ENCODE data around the gene DNAJA1. TPM values are rescaled to one million over a fixed set of nuclear protein-coding genes. Genes with fewer than 3 reads are reported as not detected.
"Not testable (repeated sequence)": the region's sequence is repeated elsewhere in the genome, so short reads cannot be mapped to it uniquely, and the experiment has no call there.

The DNAJA1 gene
- polyA plus RNA-seq, 1 experiment, result 237 TPM

DNA sequence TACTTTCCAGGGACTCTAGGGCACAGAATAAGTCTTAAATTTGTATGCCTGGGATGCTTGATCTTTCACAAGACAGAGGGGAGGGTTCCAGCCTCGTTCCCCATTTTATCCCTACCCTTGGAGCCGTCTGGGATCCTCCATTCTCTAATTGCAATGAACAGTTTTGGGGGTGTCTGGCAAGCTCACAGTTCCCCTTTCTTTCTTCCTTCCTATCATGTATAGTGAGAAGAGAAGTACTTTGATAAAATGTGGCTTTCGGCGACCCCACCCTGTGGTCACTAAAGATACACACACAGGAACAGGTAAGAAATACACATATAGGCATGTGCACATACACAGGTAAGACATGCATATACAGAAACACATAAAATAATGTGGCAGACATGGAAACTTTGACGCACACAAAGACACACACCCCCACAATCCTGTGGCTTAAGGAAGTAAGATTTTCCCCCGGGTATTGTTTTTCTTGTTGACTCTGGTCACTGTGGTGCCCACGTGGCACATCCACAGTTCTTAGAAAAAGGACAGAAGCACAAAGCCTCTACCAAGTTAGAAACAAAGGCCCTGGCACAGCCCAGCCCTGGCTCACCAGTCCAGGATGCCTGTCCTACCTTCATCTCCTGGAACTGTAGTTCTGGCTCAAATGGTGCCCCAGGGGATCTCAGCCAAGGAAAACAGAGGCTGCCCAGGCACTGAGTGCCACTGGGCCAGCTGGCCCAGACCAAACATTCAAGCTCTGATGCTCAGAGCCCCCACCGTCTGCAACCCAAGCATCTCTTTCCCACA is 57.7 kb downstream of the DNAJA1 start:
- TF ChIP-seq, protein P1, sequence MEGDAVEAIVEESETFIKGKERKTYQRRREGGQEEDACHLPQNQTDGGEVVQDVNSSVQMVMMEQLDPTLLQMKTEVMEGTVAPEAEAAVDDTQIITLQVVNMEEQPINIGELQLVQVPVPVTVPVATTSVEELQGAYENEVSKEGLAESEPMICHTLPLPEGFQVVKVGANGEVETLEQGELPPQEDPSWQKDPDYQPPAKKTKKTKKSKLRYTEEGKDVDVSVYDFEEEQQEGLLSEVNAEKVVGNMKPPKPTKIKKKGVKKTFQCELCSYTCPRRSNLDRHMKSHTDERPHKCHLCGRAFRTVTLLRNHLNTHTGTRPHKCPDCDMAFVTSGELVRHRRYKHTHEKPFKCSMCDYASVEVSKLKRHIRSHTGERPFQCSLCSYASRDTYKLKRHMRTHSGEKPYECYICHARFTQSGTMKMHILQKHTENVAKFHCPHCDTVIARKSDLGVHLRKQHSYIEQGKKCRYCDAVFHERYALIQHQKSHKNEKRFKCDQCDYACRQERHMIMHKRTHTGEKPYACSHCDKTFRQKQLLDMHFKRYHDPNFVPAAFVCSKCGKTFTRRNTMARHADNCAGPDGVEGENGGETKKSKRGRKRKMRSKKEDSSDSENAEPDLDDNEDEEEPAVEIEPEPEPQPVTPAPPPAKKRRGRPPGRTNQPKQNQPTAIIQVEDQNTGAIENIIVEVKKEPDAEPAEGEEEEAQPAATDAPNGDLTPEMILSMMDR (IDR thresholded peaks at IDR 0.05; ENCODE audit: low read depth, low read length), result no peak
- no peak for DNase-seq (ENCODE audit: low read depth, low spot score)
- Histone ChIP-seq H3K4me3 (ENCODE audit: low read depth, low read length) (no peak overlapping the region), H3K27ac (ENCODE audit: low read depth, low read length) (no peak overlapping the region), H3K9me3 (ENCODE audit: control insufficient read depth, insufficient read depth, low read length) (peaks cover 3% of the 10 kb centered on the region), H3K27me3 (ENCODE audit: control insufficient read depth, insufficient read depth, low read length) (no peaks in the 10 kb centered on the region)
- POLR2A ChIA-PET, result no interaction called here
- CTCF ChIA-PET, result interaction anchor here (1.1 to 1.6 kb wide), 3 partner anchors 141 to 144 kb away, joined by 3 to 13 read pairs (median 5); no protein-coding TSS in a partner anchor

DNA sequence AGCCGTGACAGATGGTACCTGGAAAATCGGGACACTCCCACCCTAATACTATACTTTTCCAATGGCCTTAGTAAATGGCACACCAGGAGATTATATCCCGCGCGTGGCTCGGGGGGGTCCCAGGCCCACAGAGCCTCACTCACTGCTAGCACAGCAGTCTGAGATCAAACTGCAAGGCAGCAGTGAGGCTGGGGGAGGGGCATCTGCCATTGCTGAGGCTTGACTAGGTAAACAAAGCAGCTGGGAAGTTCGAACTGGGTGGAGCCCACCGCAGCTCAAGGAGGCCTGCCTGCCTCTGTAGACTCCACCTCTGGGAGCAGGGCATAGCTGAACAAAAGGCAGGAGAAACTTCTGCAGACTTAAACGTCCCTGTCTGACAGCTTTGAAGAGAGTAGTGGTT is 60.6 kb downstream of the DNAJA1 start:
- CTCF ChIA-PET, result interaction anchor here (0.6 kb wide), 1 partner anchor 229 kb away, joined by 4 read pairs; no protein-coding TSS in a partner anchor
- H3K4me3 ChIP-seq (ENCODE audit: low read depth, low read length); DNase-seq (ENCODE audit: low read depth, low spot score); POLR2A ChIA-PET; H3K27ac ChIP-seq (ENCODE audit: low read depth, low read length); H3K27me3 ChIP-seq (ENCODE audit: control insufficient read depth, insufficient read depth, low read length); H3K9me3 ChIP-seq (ENCODE audit: control insufficient read depth, insufficient read depth, low read length): not testable (repeated sequence)

Other genes starting within 250 kb of the DNAJA1 start
- not detected in 2 replicates for gene TMEM215, start 241.7 kb upstream of the DNAJA1 start, polyA plus RNA-seq (2011; rRNA removed)
- gene APTX, start 23.6 kb upstream of the DNAJA1 start, polyA plus RNA-seq (2011; rRNA removed), result 39.9 and 46.2 TPM in 2 replicates
- gene SMU1, start 51.4 kb downstream of the DNAJA1 start, polyA plus RNA-seq (2011; rRNA removed), result 17.1 and 19.6 TPM in 2 replicates
- 55.3 and 57.0 TPM in 2 replicates for gene B4GALT1, start 142.1 kb downstream of the DNAJA1 start, polyA plus RNA-seq (2011; rRNA removed)
- gene SPINK4, start 214.9 kb downstream of the DNAJA1 start, polyA plus RNA-seq (2011; rRNA removed), result not detected in 2 replicates
- 26.4 and 31.7 TPM in 2 replicates for gene BAG1, start 239.4 kb downstream of the DNAJA1 start, polyA plus RNA-seq (2011; rRNA removed)
- 97.6 and 144 TPM in 2 replicates for gene CHMP5, start 239.8 kb downstream of the DNAJA1 start, polyA plus RNA-seq (2011; rRNA removed)

Data from AG04450 (cell line).